ENCODE data around the gene SEPTIN6.

DNA sequence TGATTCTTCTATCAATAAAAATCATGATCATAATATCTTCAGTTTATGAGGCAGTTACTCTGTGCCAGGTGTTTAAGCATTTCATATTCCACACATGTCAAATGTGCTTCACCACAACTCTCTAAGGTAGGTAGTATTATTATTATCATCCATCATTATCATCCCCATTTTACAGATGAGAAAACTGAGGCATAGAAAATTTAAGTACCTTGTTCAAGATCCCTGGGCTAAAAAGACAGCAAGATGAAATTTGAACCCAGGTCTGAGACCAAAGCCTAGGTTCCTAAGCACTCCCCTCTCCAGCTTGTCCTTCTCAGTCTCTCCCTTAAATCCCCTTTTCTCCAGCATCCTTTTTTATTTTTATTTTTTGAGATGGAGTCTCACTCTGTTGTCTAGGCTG is 33.4 kb downstream of the SEPTIN6 start:
- TF ChIP-seq NFYB (CRISPR knock-in tag; IDR thresholded peaks at IDR 0.05): no peak
- no peak for TF ChIP-seq KLF13 (CRISPR knock-in tag; IDR thresholded peaks at IDR 0.05)
- TF ChIP-seq, protein P1, sequence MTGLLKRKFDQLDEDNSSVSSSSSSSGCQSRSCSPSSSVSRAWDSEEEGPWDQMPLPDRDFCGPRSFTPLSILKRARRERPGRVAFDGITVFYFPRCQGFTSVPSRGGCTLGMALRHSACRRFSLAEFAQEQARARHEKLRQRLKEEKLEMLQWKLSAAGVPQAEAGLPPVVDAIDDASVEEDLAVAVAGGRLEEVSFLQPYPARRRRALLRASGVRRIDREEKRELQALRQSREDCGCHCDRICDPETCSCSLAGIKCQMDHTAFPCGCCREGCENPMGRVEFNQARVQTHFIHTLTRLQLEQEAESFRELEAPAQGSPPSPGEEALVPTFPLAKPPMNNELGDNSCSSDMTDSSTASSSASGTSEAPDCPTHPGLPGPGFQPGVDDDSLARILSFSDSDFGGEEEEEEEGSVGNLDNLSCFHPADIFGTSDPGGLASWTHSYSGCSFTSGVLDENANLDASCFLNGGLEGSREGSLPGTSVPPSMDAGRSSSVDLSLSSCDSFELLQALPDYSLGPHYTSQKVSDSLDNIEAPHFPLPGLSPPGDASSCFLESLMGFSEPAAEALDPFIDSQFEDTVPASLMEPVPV (CRISPR knock-in tag; IDR thresholded peaks at IDR 0.05): no peak
- TF ChIP-seq RFX3 (CRISPR knock-in tag; IDR thresholded peaks at IDR 0.05): no peak
- no peak for TF ChIP-seq ZNF263 (CRISPR knock-in tag; IDR thresholded peaks at IDR 0.05)
- no peak for TF ChIP-seq THRA (CRISPR knock-in tag; IDR thresholded peaks at IDR 0.05; ENCODE audit: borderline replicate concordance)
- TF ChIP-seq ZSCAN29 (CRISPR knock-in tag; conservative IDR thresholded peaks at IDR 0.05): no peak
- TF ChIP-seq EHMT2 (IDR thresholded peaks at IDR 0.05; ENCODE audit: borderline replicate concordance, low read depth, low read length): no peak
- TF ChIP-seq ZFP37 (CRISPR knock-in tag; IDR thresholded peaks at IDR 0.05; ENCODE audit: borderline replicate concordance): no peak
- no peak for TF ChIP-seq JUND (CRISPR knock-in tag; IDR thresholded peaks at IDR 0.05)
- no peak for TF ChIP-seq EZH2 (conservative IDR thresholded peaks at IDR 0.05; ENCODE audit: low read depth, low read length)
- TF ChIP-seq POLR2AphosphoS2 (IDR thresholded peaks at IDR 0.05; ENCODE audit: low read depth, low read length): no peak
- TF ChIP-seq POLR2A (IDR thresholded peaks at IDR 0.05; ENCODE audit: insufficient read depth in 1 of 2, low read depth in 2 of 2, low read length in 2 of 2): no peak
- no peak for TF ChIP-seq RAD21 (CRISPR knock-in tag; IDR thresholded peaks at IDR 0.05)

All from HepG2 (cell line).